Stomach smooth muscle (tissue), 2 donors: ENCODE data around the gene TM6SF1.

ENCODE experiments used
- H3K27ac ChIP-seq: one replicate; pipeline ENCODE4 v1.7.0; 2013; ENCODE audit warnings: mild to moderate bottlenecking, low read length, inconsistent platforms
- H3K27me3 ChIP-seq, 2 donors: one replicate each; pipeline ENCODE4 v1.7.0; 2013; ENCODE audit warnings: low read length in 2 of 2; ENCODE audit not compliant: insufficient read depth in 2 of 2, control insufficient read depth in 1 of 2
- H3K36me3 ChIP-seq, 2 donors: one replicate each; pipeline ENCODE4 v1.7.0; 2013; ENCODE audit warnings: low read length in 2 of 2; ENCODE audit not compliant: control insufficient read depth in 2 of 2, insufficient read depth in 2 of 2
- H3K4me1 ChIP-seq: one replicate; pipeline ENCODE4 v1.7.0; 2013; ENCODE audit warnings: low read length; ENCODE audit not compliant: control insufficient read depth, insufficient read depth
- H3K4me3 ChIP-seq, 2 donors: one replicate each; pipeline ENCODE4 v1.7.0; 2013; ENCODE audit warnings: low read length in 2 of 2
- H3K9ac ChIP-seq, 2 donors: one replicate each; pipeline ENCODE4 v1.7.0; 2013; ENCODE audit warnings: low read length in 2 of 2, mild to moderate bottlenecking in 1 of 2
- H3K9me3 ChIP-seq, 2 donors: one replicate each; pipeline ENCODE4 v1.7.0; 2013; ENCODE audit warnings: low read length in 2 of 2; ENCODE audit not compliant: control insufficient read depth in 2 of 2
- donor health status: healthy.
- donor health status: Pancreatic carcinoma.

TM6SF1 gene

GRCh38 chr15:83178869-83179325 is 71.5 kb downstream of the TM6SF1 start:
- Histone ChIP-seq H3K27me3 (no peaks in the 10 kb centered on the region), H3K4me3 (no peak overlapping the region), H3K27ac (no peak overlapping the region), H3K9ac (no peak overlapping the region), H3K9me3 (no peaks in the 10 kb centered on the region), H3K36me3 (no peaks in the 10 kb centered on the region), H3K4me1 (no peaks in the 10 kb centered on the region)

DNA sequence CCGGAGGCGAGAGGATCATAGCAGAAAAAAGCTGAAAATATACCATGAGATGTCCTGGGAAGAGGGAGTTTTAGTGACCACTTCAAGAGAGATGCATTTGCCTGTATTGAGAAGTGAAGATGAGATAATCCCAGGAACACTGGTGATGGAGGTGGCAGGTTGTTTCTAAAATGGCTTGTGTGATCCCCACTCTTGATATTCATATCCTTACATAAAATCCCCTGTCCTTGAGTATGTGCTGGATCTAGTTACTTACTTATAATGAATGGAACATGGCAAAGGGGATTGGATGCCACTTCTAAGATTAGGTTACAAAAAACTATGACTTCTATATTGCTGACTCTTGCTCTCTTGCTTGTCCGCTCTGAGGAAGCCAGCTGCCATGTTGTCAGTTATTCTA is 78.1 kb downstream of the TM6SF1 start:
- H3K36me3 ChIP-seq = no peaks in the 10 kb centered on the region
- no peak overlapping the region for H3K27ac ChIP-seq
- no peak overlapping the region for H3K9ac ChIP-seq
- H3K4me1 ChIP-seq = no peaks in the 10 kb centered on the region
- H3K27me3 ChIP-seq = no peaks in the 10 kb centered on the region
- no peaks in the 10 kb centered on the region for H3K9me3 ChIP-seq
- no peak overlapping the region for H3K4me3 ChIP-seq
